HFF-Myc (cell line): Measurements from ENCODE around the gene ZNF345.

Source experiments
- DNase-seq: peaks from one replicate; pipeline ENCODE4 v3.0.0-alpha.2; 2011; ENCODE audit warnings: low read depth; ENCODE audit errors: extremely low read depth
- H3K4me3 ChIP-seq: replicated peaks from 2 replicates; pipeline ENCODE4 v1.5.1; 2011; ENCODE audit warnings: low read depth, mild to moderate bottlenecking, control low read depth, low read length
- CTCF ChIP-seq: IDR thresholded peaks from 2 replicates; pipeline ENCODE4 v1.5.1; 2012; ENCODE audit warnings: mild to moderate bottlenecking, low read depth, low read length, control low read depth; ENCODE audit errors: missing control alignments

The ZNF345 gene

GRCh38 chr19:36918090-36918489 is 67.4 kb downstream of the ZNF345 start:
- no peak for DNase-seq
- H3K4me3 ChIP-seq = no peak overlapping the region
- TF ChIP-seq CTCF = no peak
